Panc1 (cell line): ENCODE data around the gene RNF215. TPM values are rescaled to one million over a fixed set of nuclear protein-coding genes. Genes with fewer than 3 reads are reported as not detected.

ENCODE experiments used
- ATAC-seq: fragments of 200-7000 bp; cut with Tn5 transposase; 2 replicates; pipeline ENCODE4 v1.9.1; 2020; ENCODE audit warnings: mild to moderate bottlenecking, moderate library complexity
- BruUV-seq: library from RNA; stranded (reverse); fragments of 400-500 nt; replicated peaks from 2 replicates; lab custom pipeline; 2021; lab: Mats Ljungman, UMichigan
- CTCF ChIA-PET: fragments of 300-600 bp; sonication (Branson Sonifier 250); formaldehyde crosslinking; loops from one replicate; lab custom pipeline; 2022; ENCODE audit warnings: antibody characterized with exemption; lab: Charles Lee
- POLR2A ChIA-PET: fragments of 300-600 bp; sonication (Branson Sonifier 250); formaldehyde crosslinking; loops from one replicate; lab custom pipeline; 2022; ENCODE audit warnings: antibody characterized with exemption; lab: Charles Lee
- DNase-seq: peaks from one replicate; pipeline ENCODE4 v3.0.0-alpha.2; 2010; ENCODE audit warnings: low read depth, low spot score
- H3K27ac ChIP-seq: 2 replicates; pipeline ENCODE4 v1.5.1; 2011; ENCODE audit warnings: mild to moderate bottlenecking, low read length, inconsistent platforms
- H3K27me3 ChIP-seq: fragments of 200-500 bp; sonication (Bioruptor generic); 2 replicates; pipeline ENCODE4 v1.6.0; 2014; ENCODE audit warnings: low read length, inconsistent platforms; ENCODE audit not compliant: control insufficient read depth, insufficient read depth
- H3K36me3 ChIP-seq: fragments of 200-500 bp; sonication (Bioruptor generic); 2 replicates; pipeline ENCODE4 v1.5.1; 2014; ENCODE audit warnings: inconsistent platforms, mild to moderate bottlenecking, low read length, moderate library complexity; ENCODE audit not compliant: control insufficient read depth, insufficient read depth
- H3K4me1 ChIP-seq: 2 replicates; pipeline ENCODE4 v1.5.1; 2011; ENCODE audit warnings: inconsistent platforms, mild to moderate bottlenecking, low read length, moderate library complexity; ENCODE audit not compliant: control insufficient read depth, insufficient read depth
- H3K4me3 ChIP-seq, 2 experiments: 2 replicates each; pipeline ENCODE4 v1.5.1; 2011 to 2012; ENCODE audit warnings: low read depth in 2 of 2, low read length in 2 of 2, mild to moderate bottlenecking in 2 of 2, inconsistent platforms in 1 of 2, moderate library complexity in 1 of 2
- H3K9me3 ChIP-seq: fragments of 200-500 bp; sonication (Bioruptor generic); 2 replicates; pipeline ENCODE4 v1.5.1; 2014; ENCODE audit warnings: low read depth, mild to moderate bottlenecking, inconsistent platforms, low read length, moderate library complexity; ENCODE audit not compliant: control insufficient read depth, insufficient read depth
- POLR2AphosphoS5 ChIP-seq: IDR thresholded peaks from 2 replicates; pipeline ENCODE4 v1.6.1; 2012; ENCODE audit warnings: mild to moderate bottlenecking, low read depth, low read length, moderate library complexity
- SIN3A ChIP-seq: IDR thresholded peaks from 2 replicates; pipeline ENCODE4 v1.6.1; 2012; ENCODE audit warnings: low read depth, mild to moderate bottlenecking, low read length, moderate library complexity, borderline replicate concordance; ENCODE audit not compliant: insufficient read depth
- TCF7L2 ChIP-seq: IDR thresholded peaks from 2 replicates; pipeline ENCODE4 v1.6.1; 2011; ENCODE audit warnings: mild to moderate bottlenecking, low read depth, low read length, inconsistent platforms
- in situ Hi-C: cut with HindIII; loops from 2 replicates; pipeline ENCODE4 v1.10.0; 2016; ENCODE audit warnings: low sequenced_read_pairs, low pct_unique_long_range_greater_than_20kb
- intact Hi-C: fragments of 100-400 bp; cut with micrococcal nuclease; formaldehyde crosslinking; loops from one replicate; pipeline ENCODE4 v1.10.0; 2022; ENCODE audit not compliant: unreplicated experiment
- total RNA-seq: library from RNA; stranded (reverse); gene quantifications from one replicate; pipeline ENCODE4 v1.2.1, GENCODE V29; 2021; ENCODE audit not compliant: unreplicated experiment
- TF ChIP-seq, protein P1 (sequence below), 2 experiments: IDR thresholded peaks; 2 replicates each; pipeline ENCODE4 v1.6.1; 2011 to 2012; ENCODE audit warnings: low read depth in 2 of 2, control low read depth in 1 of 2, low read length in 1 of 2, mild to moderate bottlenecking in 1 of 2, moderate library complexity in 1 of 2; ENCODE audit not compliant: insufficient read depth in 1 of 2
- TF ChIP-seq, protein P2 (sequence below): fragments of 450-650 bp; IDR thresholded peaks from 2 replicates; pipeline ENCODE4 v1.5.1; 2017; ENCODE audit warnings: mild to moderate bottlenecking

RNF215 gene
- total RNA-seq, 1 experiment from 2014 or later = 35.8 TPM

DNA sequence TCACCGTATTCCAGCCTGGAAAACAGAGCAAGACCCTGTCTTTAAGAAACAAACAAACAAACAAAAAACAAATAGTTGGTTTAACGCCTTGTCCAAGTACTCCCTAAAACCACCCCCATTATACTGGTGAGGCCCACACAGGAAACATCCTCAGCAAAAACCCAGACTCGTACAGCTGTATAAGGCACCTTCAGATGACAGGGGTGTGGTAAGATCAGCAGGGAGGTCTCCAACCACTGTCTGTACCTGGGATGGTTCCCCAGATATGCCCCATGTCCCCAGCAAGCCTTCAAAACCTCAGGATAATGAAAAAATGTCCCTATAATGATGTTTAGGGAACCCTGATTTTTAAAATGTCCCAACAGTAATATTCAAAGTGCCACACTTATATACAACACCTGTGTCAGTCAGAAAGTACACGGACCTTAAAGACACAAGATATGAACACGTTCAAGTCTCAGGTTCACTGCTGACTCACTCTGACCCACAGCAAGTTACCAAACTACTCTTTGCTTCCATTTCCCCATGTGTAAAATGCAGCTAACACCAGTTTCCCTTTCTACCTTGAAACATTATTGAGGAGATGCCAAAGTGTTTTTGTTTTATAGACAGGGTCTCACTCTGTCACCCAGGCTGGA, 39.8 kb downstream of the RNF215 start:
- in situ Hi-C loops (no loop called here), intact Hi-C loops (no loop called here)
- Histone ChIP-seq H3K36me3 (peaks cover 35% of the 10 kb centered on the region), H3K4me3 (no peak overlapping the region), H3K4me1 (no peaks in the 10 kb centered on the region), H3K27me3 (no peaks in the 10 kb centered on the region), H3K9me3 (no peaks in the 10 kb centered on the region), H3K27ac (no peak overlapping the region)
- ChIA-PET POLR2A (no interaction called here), CTCF (no interaction called here)
- TF ChIP-seq SIN3A (no peak), TCF7L2 (no peak), POLR2AphosphoS5 (no peak)
- TF ChIP-seq, protein P1, sequence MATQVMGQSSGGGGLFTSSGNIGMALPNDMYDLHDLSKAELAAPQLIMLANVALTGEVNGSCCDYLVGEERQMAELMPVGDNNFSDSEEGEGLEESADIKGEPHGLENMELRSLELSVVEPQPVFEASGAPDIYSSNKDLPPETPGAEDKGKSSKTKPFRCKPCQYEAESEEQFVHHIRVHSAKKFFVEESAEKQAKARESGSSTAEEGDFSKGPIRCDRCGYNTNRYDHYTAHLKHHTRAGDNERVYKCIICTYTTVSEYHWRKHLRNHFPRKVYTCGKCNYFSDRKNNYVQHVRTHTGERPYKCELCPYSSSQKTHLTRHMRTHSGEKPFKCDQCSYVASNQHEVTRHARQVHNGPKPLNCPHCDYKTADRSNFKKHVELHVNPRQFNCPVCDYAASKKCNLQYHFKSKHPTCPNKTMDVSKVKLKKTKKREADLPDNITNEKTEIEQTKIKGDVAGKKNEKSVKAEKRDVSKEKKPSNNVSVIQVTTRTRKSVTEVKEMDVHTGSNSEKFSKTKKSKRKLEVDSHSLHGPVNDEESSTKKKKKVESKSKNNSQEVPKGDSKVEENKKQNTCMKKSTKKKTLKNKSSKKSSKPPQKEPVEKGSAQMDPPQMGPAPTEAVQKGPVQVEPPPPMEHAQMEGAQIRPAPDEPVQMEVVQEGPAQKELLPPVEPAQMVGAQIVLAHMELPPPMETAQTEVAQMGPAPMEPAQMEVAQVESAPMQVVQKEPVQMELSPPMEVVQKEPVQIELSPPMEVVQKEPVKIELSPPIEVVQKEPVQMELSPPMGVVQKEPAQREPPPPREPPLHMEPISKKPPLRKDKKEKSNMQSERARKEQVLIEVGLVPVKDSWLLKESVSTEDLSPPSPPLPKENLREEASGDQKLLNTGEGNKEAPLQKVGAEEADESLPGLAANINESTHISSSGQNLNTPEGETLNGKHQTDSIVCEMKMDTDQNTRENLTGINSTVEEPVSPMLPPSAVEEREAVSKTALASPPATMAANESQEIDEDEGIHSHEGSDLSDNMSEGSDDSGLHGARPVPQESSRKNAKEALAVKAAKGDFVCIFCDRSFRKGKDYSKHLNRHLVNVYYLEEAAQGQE (IDR thresholded peaks at IDR 0.05; ENCODE audit: insufficient read depth in 1 of 2, low read depth in 2 of 2, low read length in 1 of 2) = no peak
- TF ChIP-seq, protein P2, sequence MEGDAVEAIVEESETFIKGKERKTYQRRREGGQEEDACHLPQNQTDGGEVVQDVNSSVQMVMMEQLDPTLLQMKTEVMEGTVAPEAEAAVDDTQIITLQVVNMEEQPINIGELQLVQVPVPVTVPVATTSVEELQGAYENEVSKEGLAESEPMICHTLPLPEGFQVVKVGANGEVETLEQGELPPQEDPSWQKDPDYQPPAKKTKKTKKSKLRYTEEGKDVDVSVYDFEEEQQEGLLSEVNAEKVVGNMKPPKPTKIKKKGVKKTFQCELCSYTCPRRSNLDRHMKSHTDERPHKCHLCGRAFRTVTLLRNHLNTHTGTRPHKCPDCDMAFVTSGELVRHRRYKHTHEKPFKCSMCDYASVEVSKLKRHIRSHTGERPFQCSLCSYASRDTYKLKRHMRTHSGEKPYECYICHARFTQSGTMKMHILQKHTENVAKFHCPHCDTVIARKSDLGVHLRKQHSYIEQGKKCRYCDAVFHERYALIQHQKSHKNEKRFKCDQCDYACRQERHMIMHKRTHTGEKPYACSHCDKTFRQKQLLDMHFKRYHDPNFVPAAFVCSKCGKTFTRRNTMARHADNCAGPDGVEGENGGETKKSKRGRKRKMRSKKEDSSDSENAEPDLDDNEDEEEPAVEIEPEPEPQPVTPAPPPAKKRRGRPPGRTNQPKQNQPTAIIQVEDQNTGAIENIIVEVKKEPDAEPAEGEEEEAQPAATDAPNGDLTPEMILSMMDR = no peak
- ATAC-seq (no peak), DNase-seq (no peak)
- BruUV-seq = no TSS peak

DNA sequence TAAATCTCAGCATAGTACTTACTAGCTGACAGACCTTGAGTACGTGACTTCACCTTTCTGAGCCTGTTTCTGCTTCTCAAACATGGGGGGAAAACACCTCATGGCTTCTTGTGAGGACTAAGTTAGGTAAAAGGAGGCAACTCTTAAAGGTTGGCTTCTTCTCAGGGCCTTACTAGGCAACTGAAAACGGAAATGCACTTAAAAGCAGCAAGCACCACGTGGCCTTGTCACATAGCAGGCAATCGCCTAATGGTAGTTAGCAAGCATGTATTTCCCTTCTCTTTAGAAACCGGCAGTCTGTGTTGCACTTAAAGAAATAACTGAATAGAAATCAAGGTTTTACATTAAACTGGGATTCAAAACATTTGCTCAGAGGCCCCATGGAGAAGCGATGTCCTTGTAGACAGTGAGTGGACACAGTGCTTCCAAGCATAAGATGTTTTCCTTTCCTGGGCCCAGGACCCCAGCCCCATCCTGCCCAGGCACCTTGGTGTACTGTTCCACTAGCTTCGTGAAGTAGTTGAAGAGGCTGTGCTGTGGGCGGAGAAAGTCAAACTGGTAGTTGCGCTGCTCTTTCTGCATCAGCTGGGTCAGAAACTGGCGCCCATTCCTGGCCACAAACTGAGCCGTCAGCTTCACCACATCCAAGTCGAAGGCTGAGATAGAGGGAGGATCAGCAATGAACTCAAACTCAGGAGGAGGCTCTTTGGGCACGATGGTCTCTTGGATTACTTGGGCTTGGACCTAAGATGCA, 42.6 kb downstream of the RNF215 start:
- TF ChIP-seq SIN3A (no peak), POLR2AphosphoS5 (no peak), TCF7L2 (no peak)
- TF ChIP-seq, protein P2 = no peak
- TF ChIP-seq, protein P1 (IDR thresholded peaks at IDR 0.05; ENCODE audit: insufficient read depth in 1 of 2, low read depth in 2 of 2, low read length in 1 of 2) = no peak
- POLR2A ChIA-PET = no interaction called here
- BruUV-seq = no TSS peak
- no peak for DNase-seq
- no peak overlapping the region for H3K4me3 ChIP-seq
- in situ Hi-C loops = no loop called here
- no peak overlapping the region for H3K27ac ChIP-seq
- CTCF ChIA-PET = no interaction called here
- H3K27me3 ChIP-seq = no peaks in the 10 kb centered on the region
- peaks cover 30% of the 10 kb centered on the region for H3K36me3 ChIP-seq
- no peaks in the 10 kb centered on the region for H3K4me1 ChIP-seq
- intact Hi-C loops = no loop called here
- ATAC-seq = no peak
- H3K9me3 ChIP-seq = no peaks in the 10 kb centered on the region
